HG03521 (cell line): ENCODE results near the gene DEXI.
"Not testable (repeated sequence)": the region's sequence is repeated elsewhere in the genome, so short reads cannot be mapped to it uniquely, and the experiment has no call there.

Experiments used
- ATAC-seq: cut with Tn5 transposase; IDR thresholded peaks from one replicate; pipeline ENCODE4 v1.9.1; 2021; ENCODE audit warnings: mild to moderate bottlenecking, moderate library complexity; ENCODE audit not compliant: unreplicated experiment

Gene DEXI

DNA sequence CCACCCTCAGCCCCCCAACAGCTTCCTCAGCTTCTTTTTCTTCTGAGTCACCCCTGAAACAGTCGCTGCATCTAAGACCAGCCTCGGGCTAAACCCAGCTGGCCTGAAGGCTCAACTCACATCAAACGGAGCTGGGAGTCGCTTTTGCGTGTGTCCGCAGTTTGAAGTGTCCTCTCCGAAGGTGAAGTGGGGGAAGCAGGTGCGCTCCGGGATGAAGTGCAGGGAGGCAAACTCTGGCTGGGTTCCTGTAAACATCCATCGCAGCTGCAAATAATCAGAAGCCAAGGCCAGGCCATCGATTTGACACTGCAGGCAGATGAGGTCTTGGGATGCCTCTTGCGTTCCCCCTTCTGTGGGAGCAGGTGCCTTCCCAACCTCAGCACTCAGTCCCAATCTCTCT, 13.2 kb downstream of the DEXI start:
- not testable (repeated sequence) for ATAC-seq

DNA sequence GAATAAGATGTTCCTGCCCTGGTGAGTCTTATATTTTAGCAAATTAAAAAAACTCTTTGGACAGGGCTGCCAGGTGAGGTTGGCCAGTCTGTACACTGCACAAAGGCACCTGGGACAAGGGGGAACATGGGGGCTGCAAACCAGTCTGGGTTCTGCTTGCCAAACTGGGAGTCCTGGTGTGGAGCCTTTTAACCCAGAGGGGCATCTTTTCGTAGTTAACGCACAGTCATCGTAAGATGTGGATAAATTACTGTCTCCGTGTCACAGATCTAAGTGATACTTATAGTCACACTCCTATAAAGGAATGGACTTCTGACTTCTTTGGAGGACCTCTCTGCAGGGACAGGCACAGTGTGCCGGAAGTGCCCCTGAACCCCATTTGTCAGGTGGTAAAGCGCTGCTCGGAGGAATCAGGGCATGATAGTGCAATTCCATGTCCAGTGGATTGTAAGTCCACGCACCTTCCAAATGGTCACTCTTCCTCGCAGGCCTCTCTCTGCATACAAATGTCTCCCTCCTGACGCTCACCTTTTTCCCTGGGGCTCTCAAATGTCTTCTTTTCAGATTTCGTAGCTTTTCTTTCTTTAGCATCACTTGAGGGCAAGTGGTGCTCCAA, 14.7 kb downstream of the DEXI start:
- ATAC-seq = no peak

DNA sequence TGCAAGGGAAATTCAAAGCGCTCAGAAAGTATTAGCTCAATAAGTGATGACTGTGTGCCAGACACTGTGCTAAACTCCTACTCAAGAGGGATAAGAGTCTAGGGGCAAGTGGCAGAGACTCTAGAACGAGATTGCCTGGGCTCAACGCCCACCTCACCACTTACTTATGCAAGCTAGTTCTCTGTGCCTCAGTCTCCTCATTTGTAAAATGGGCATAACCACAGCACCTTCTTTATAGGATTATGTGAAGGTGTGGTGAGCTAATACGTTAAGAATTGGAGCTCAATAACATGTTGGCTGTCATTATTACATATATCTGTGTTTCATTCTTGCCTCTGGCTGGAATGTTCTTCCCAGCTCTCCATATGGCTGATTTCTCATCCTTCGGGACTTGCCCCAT, 15.4 kb downstream of the DEXI start:
- ATAC-seq = no peak

DNA sequence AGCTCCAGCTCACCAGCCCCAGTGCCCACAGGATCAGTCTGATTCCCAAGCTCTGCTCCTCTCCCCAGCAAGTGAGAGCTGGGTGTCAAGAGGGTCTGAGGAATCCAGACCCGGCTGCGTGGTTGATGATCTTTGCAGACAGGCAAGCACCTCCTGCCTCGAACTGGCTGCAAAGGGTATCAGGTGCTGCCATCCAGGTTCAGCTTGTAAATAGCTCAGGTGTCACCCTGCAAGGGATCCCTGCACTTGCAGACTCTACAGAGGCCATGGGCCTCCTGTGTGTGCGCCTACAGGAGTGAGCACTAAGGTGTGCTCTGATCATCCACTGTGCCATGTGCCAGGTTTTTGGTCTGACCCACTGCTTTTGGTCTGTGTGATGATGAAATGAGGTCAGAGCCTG, 16.2 kb downstream of the DEXI start:
- no peak for ATAC-seq

DNA sequence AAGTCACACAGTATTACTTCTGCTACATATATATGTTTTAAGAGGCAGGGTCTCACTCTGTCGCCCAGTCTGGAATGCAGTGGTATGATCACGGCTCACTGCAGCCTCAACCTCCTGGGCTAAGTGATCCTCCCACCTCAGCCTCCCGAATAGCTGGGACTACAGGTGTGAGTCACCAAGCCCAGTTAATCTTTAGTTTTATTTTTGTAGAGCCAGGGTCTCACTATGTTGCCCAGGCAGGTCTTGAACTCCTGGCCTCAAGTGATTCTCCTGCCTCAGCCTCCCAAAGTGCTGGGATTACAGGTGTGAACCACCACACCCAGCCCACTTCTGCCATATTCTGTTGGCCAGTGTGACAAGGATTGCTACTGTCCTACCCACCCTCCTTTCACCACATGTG, 17.0 kb downstream of the DEXI start:
- not testable (repeated sequence) for ATAC-seq

DNA sequence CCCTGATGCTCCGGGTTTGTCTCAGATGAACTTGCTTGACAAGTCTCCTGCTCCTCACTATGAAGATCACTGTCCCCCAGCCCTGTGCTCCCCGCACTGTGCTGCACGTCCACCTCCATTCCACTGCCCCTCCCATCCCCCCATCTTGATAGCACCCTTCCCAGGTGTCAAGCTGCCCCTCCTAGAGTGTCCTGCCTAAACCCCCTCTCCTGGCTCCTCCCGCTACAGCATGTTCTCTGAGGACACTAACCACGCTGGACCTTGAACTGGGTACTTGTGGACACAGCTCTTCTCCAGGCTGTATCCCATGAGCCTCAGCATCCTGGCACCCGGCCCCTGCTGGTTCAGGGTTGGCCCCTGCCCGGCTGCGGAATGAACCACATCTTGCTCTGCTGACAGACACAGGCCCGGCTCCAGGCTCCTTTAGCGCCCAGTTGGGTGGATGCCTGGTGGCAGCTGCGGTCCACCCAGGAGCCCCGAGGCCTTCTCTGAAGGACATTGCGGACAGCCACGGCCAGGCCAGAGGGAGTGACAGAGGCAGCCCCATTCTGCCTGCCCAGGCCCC, 18.5 kb downstream of the DEXI start:
- ATAC-seq = no peak

DNA sequence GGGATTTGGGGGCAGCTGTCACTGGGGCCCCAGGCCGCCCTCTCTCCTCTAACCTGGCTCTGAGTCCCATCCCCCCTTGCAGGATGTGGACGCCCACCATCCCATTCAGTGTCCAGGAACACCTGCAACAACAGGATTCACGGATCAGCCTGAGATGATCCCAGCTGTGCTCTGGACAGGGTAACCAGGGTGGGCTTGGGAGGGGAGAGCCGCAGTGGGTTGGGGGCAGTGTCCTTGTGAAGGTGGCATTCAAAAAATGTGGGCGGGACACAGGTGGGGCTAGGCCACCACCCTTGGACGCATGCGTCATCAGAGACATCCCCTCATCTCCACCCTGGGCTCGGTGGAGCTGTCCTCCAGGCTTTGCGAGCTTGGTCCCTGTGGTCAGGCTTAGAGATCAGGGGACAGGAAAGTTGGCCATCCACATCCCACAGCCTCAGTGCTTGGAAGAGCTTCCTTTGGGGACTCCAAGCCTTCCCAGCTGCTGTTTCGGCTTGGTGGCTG, 19.1 kb downstream of the DEXI start:
- ATAC-seq = no peak

DNA sequence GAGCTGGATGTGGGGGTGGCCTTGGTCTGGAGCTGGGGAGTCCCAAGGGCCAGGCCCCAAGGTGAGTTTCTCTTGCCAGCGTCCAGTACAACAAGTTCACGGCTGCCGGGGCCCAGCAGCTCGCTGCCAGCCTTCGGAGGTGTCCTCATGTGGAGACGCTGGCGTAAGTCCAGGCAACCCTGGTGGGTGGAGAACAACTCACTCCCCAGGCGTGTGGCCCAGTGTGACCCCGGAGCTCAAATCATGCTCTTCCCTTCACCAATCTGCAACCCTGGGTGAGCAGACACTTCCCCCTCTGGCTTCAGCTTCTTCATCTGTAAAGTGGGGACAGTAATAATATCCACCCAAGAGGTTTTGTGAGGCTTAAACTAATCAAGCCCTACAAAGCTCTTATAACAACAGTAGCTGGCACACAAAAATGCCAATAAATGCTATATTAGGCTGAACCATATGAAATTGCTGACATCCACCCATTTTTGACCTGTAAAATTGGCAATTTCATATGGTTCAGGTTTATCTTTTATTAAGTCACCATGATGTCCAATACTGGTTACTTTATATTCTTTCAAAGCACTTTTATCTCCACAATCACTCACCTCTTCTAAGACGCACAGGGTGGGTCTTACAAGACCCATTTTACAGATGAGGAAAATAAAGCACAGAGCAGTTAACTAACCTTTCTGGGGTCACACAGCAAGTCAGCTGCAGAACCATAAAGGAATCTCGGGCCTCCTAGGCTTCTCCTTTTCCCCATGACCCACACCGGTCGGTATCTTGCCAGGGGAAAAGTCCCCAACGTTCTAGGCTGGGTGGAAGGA, 19.7 kb downstream of the DEXI start:
- ATAC-seq = no peak

DNA sequence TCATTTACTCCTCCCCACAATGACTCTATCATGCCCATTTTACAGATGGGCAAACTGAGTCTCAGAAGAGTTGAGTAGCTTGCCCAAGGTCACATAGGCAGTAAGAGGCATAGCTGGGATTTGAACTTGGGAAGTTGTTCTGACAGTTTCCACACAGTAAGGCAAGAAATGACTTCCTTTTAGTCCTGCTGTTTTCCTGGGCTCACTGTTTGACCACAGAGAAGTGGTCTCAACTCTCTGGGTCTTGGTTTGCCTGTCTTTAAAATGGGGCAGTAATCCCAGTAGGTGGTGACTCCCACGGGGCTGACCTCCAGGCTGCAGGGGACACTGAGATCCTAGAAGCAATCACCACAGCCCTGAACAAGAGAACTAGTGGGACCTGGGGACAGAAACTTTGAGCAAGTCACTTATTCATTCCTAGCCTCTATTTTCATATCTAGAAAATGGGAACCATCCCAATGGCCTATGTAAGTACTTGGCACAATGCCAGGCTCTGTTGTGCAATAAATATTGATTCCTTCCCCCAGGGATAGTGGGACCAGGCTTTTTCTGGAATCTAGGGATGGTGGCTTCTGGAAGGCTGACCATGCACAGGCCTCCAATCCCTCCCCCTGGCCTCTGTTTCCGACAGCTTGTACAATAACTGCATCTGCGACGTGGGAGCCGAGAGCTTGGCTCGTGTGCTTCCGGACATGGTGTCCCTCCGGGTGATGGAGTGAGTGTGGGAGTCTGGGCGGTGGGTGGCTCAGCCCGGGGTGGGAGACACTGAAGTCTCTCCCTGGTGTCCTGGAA, 20.5 kb downstream of the DEXI start:
- no peak for ATAC-seq

DNA sequence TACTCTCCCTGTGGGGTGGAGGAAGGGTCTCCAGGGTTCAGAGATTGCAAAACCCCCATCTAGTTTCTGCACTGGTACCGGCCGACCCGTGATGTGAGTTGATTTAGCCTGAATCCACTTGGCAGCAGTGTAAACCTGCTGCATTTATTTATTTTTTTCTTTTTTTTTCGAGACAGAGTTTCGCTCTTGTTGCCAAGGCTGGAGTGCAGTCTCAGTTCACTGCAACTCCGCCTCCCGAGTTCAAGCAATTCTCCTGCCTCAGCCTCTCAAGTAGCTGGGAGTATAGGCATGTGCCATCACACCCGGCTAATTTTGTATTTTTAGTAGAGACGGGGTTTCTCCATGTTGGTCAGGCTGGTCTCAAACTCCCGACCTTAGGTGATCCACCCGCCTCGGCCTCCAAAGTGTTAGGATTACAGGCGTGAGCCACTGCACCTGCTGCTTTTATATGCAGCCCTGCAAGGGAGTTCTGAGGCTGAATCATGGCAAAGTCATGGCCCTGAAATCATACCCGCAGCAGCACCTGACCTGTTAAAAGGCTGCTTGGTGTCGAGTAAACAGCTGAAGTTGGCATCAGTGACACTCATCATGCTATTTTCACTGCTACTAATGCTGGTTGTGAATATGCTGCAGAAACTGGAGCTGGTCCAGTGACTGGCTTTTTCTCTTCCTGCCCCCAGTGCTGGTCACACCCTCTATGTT, 21.4 kb downstream of the DEXI start:
- ATAC-seq = no peak

DNA sequence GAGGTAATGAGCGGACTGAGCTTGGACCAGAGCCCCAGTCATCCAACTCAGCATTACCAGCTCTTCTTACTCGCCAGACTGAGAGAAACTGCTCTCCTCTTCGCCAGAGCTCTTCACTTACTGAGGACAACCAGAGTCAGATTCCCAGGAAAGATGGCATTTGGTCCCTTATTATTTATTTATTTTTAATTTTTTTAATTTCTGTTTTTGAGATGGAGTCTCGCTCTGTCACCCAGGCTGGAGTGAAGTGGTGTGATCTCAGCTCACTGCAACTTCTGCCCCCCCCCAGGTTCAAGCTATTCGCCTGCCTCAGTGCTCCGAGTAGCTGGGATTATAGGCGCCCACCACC, 23.3 kb downstream of the DEXI start:
- ATAC-seq = no peak

DNA sequence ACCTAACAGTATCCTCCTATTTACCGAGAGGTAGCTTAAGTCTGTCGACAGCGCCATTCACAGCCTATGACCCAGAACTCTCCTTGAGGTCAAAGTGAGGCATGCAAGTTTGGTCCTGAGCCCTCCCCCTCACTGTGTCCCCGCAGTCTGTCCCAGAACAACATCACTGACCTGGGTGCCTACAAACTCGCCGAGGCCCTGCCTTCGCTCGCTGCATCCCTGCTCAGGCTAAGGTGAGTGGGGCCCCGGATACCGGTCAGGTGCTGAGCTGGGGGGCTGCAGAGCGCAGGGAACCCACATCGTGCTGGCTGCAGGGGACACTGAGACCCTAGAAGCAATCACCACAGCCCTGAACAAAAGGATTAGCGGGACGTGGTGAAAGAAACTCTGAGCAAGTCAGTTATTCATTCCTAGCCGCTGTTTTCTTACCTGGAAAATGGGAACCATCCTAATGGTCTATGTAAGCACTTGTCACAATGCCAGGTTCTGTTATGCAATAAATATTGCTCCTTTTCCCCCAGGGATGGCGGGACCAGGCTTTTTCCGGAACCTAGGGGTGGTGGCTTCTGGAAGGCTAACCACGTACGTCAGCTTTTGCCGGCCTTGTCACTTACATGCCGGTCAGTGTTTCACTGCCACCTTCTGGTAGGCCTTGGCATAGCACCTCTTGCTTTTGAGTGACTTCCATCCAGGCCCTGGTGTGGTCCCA, 23.8 kb downstream of the DEXI start:
- peak; percentile 58 for ATAC-seq

DNA sequence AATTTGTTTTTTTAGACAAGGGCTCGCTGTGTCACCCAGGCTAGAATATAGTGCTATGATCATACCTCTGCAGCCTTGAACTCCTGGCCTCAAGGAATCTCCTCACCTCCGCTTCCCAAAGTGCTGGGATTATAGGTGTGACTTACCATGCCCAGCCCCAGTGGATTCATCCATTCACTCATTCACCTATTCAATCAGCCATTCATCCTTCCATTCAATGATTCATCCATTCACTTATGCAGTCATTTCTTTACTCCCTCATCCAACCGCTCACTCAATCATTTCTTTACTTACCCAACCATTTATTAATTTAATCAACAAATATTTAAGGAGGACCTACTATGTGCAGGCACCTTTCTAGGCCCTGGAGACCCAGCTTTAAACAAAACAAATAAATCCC, 25.7 kb downstream of the DEXI start:
- ATAC-seq = no peak

DNA sequence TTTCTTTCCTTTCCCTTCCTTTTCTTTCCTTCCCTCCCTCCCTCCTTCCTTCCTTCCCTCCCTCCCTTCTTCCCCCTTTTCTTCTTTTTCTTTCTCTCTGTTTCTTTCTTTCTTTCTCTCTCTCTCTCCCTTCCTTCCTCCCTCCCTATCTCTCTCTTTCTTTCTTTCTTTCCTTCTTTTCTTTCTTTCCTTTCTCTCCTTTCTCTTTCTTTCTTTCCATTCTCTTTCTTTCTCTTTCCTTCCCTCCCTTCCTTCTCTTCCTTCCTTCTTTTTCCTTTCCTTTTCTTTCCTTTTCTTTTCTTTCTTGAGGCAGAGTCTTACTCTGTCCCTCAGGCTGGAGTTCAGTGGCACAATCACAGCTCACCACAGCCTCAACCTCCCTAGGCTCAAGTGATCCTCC, 31.0 kb downstream of the DEXI start:
- ATAC-seq = no peak

DNA sequence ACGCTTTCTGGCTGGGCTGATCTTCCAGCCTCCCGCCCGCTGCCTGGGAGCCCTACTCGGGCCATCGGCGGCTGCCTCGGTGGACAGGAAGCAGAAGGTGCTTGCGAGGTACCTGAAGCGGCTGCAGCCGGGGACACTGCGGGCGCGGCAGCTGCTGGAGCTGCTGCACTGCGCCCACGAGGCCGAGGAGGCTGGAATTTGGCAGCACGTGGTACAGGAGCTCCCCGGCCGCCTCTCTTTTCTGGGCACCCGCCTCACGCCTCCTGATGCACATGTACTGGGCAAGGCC, 34.6 kb downstream of the DEXI start:
- ATAC-seq = no peak

DNA sequence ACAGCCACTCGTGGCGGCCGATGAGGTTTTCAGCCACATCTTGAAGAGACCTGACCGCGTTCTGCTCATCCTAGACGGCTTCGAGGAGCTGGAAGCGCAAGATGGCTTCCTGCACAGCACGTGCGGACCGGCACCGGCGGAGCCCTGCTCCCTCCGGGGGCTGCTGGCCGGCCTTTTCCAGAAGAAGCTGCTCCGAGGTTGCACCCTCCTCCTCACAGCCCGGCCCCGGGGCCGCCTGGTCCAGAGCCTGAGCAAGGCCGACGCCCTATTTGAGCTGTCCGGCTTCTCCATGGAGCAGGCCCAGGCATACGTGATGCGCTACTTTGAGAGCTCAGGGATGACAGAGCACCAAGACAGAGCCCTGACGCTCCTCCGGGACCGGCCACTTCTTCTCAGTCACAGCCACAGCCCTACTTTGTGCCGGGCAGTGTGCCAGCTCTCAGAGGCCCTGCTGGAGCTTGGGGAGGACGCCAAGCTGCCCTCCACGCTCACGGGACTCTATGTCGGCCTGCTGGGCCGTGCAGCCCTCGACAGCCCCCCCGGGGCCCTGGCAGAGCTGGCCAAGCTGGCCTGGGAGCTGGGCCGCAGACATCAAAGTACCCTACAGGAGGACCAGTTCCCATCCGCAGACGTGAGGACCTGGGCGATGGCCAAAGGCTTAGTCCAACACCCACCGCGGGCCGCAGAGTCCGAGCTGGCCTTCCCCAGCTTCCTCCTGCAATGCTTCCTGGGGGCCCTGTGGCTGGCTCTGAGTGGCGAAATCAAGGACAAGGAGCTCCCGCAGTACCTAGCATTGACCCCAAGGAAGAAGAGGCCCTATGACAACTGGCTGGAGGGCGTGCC, 35.1 kb downstream of the DEXI start:
- no peak for ATAC-seq

DNA sequence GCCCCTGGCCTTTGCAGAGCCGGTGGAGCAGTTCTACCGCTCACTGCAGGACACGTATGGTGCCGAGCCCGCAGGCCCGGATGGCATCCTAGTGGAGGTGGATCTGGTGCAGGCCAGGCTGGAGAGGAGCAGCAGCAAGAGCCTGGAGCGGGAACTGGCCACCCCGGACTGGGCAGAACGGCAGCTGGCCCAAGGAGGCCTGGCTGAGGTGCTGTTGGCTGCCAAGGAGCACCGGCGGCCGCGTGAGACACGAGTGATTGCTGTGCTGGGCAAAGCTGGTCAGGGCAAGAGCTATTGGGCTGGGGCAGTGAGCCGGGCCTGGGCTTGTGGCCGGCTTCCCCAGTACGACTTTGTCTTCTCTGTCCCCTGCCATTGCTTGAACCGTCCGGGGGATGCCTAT, 35.8 kb downstream of the DEXI start:
- ATAC-seq = no peak

DNA sequence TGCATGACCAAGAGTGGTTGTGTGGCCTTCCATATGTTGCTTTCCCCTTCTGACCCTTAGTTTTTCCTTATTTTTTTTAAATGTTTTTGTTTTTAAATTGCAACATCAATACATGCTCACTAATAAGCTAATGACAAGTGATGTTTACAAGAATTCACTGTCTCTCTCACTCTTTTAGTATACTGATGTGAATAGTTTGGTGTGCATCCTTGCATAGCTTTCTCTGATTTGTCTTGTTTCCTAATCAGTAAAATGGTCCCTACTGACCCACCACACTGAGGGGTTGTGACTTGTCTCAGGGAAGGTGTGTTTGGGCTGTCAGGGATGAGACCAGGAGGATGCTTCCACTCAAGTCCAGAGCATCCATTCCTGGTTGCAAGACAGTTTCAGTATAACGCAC, 39.3 kb downstream of the DEXI start:
- ATAC-seq = no peak

DNA sequence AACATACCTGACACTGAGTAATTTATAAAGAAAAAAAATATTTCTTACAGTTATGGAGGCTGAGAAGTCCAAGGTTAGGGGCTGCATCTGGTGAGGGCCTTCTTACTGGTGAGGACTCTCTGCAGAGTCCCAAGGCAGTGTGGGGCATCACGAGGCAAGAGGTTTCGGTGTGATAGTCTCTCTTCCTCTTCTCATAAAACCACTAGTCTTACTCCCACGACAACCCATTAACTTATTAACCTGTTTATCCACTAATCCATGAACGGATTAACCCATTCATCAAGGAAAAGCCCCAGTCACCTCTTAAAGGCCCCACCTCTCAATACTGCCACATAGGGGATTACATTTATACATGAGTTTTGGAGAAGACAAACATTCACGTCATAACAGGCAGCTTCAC, 45.1 kb downstream of the DEXI start:
- no peak for ATAC-seq

DNA sequence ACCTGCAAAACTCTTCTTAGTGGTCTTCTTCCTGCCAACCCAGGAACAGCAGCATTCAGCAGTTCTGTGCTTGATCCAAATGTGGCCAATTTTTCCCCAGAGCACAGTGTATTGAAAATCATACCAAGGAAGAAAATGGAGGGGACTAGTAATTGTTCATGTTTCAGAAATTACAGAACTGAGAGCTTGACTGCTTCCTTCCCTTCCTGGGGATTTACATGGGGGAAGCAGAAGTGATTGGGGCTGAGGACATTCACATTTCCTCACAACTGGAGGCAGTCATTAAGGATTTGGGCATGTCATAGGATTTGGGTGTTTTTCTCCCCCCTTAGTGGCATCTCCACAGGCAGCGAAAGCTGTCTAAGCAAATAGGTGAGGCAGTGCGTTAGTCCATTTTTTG, 45.5 kb downstream of the DEXI start:
- no peak for ATAC-seq
